Testis (tissue), 3 donors: ENCODE measurements around the gene CCNJL. TPM values are rescaled to one million over a fixed set of nuclear protein-coding genes. Genes with fewer than 3 reads are reported as not detected.

Experiments used
- DNase-seq: peaks from one replicate; pipeline ENCODE4 v3.0.0-alpha.2; 2019
- H3K27ac ChIP-seq, 2 donors: fragments of 200-600 bp; sonication (generic); one replicate each; pipeline ENCODE4 v1.5.1; 2019
- H3K27me3 ChIP-seq: fragments of 200-600 bp; sonication (generic); one replicate; pipeline ENCODE4 v1.5.1; 2019
- H3K36me3 ChIP-seq: fragments of 200-600 bp; sonication (generic); one replicate; pipeline ENCODE4 v1.5.1; 2017; ENCODE audit warnings: low read depth; ENCODE audit errors: missing control alignments
- H3K4me1 ChIP-seq: fragments of 200-600 bp; sonication (generic); one replicate; pipeline ENCODE4 v1.5.1; 2019
- H3K4me3 ChIP-seq, 2 donors: fragments of 200-600 bp; sonication (generic); one replicate each; pipeline ENCODE4 v1.5.1; 2017 to 2019
- H3K9me3 ChIP-seq: fragments of 200-600 bp; sonication (generic); one replicate; pipeline ENCODE4 v1.5.1; 2017
- POLR2A ChIP-seq: fragments of 450-650 bp; IDR thresholded peaks from one replicate; pipeline ENCODE4 v1.6.1; 2017; ENCODE audit warnings: antibody characterized with exemption, mild to moderate bottlenecking, moderate library complexity
- WGBS, 2 donors: methylation state at CpG; one replicate each; pipeline ENCODE4 v1.1.5; 2018; 5-methylcytosine and 5-hydroxymethylcytosine counted together
- intact Hi-C: fragments of 100-400 bp; cut with DNase I; formaldehyde crosslinking; loops from one replicate; pipeline ENCODE4 v1.15.1; 2023; ENCODE audit warnings: low total_unique reads
- polyA plus RNA-seq: library from polyadenylated mRNA; stranded (reverse); fragments of 350-450 nt; fragmentation: Illumina TruSeq; extraction: RNeasy Lipid Tissue Mini Kit (QIAGEN cat#74804); gene quantifications from one replicate; pipeline ENCODE4 v1.2.3, GENCODE V29; 2014; ENCODE audit warnings: low read depth, low replicate concordance; ENCODE audit not compliant: insufficient read depth
- total RNA-seq, 2 donors: library from RNA; depleted of rRNA; stranded (reverse); fragments of >200 nt; gene quantifications; one replicate each; pipeline ENCODE4 v1.2.3, GENCODE V29; 2016
- TF ChIP-seq, protein P1 (sequence below), 3 experiments: fragments of 450-650 bp in 2 of 3; fragments of 200-600 bp in 1 of 3; sonication (generic) in 1 of 3; IDR thresholded peaks; one replicate each; pipeline ENCODE4 v1.5.1; 2016 to 2019; ENCODE audit warnings: antibody characterized with exemption in 3 of 3, mild to moderate bottlenecking in 2 of 3, moderate library complexity in 1 of 3

The CCNJL gene
- total and polyA plus RNA-seq, 3 donors from 2014 or later = 23.6 to 47.0 (median 41.4) TPM

DNA sequence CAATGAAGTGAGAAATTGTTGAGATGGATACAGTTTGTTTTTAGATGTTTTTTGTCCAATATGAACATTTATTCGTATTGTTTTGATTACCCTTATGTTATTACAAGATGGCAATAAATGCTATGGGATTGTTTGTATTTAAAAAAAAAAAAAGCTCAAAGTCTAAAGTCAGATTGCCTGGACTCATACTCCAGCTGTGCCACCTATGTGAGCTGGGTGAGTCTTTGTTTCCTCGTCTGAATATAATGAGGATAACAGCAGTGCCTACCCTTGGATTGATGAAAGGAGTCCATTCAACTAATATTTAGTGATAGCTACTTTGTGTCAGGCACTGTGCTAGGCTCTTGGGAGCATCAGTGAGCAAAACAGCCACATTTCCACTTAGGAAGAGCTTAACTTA lies 14.6 kb upstream of the CCNJL start:
- H3K27ac ChIP-seq = no peak overlapping the region
- 82 to 85% methylated on average over 2 of the region's 2 CpGs for WGBS, 2 donors
- no peaks in the 10 kb centered on the region for H3K36me3 ChIP-seq
- no peak for TF ChIP-seq POLR2A
- TF ChIP-seq, protein P1, sequence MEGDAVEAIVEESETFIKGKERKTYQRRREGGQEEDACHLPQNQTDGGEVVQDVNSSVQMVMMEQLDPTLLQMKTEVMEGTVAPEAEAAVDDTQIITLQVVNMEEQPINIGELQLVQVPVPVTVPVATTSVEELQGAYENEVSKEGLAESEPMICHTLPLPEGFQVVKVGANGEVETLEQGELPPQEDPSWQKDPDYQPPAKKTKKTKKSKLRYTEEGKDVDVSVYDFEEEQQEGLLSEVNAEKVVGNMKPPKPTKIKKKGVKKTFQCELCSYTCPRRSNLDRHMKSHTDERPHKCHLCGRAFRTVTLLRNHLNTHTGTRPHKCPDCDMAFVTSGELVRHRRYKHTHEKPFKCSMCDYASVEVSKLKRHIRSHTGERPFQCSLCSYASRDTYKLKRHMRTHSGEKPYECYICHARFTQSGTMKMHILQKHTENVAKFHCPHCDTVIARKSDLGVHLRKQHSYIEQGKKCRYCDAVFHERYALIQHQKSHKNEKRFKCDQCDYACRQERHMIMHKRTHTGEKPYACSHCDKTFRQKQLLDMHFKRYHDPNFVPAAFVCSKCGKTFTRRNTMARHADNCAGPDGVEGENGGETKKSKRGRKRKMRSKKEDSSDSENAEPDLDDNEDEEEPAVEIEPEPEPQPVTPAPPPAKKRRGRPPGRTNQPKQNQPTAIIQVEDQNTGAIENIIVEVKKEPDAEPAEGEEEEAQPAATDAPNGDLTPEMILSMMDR (IDR thresholded peaks at IDR 0.05) = no peak
- no peaks in the 10 kb centered on the region for H3K9me3 ChIP-seq
- H3K4me3 ChIP-seq = no peak overlapping the region
- intact Hi-C loops = no loop called here
- H3K4me1 ChIP-seq = no peaks in the 10 kb centered on the region
- DNase-seq = no peak
- H3K27me3 ChIP-seq = no peaks in the 10 kb centered on the region

DNA sequence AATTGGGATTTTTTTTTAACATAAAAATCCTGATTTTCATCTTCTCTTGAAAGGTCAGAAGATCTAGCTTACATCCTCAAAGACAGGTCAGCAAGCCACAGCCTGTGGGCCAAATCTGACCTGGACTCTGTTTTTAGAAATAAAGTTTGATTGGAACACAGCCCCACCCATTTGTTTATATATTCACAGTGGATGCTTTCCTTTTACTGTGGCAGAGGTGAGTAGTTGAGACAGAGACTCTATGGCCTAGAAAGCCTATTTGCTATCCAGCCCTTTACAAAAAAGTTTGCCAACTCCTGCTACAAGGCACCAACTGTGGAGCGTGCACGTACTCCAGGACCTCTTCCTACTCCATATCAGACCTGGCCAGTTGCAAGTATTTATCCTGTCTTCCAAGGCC lies 13.4 kb upstream of the CCNJL start:
- Histone ChIP-seq H3K27me3 (no peaks in the 10 kb centered on the region), H3K4me3 (no peak overlapping the region), H3K36me3 (no peaks in the 10 kb centered on the region), H3K4me1 (no peaks in the 10 kb centered on the region), H3K27ac (no peak overlapping the region), H3K9me3 (no peaks in the 10 kb centered on the region)
- TF ChIP-seq POLR2A = no peak
- TF ChIP-seq, protein P1 (IDR thresholded peaks at IDR 0.05) = no peak
- intact Hi-C loops = no loop called here
- no peak for DNase-seq
- 72 to 74% methylated on average over 2 of the region's 2 CpGs for WGBS, 2 donors

DNA sequence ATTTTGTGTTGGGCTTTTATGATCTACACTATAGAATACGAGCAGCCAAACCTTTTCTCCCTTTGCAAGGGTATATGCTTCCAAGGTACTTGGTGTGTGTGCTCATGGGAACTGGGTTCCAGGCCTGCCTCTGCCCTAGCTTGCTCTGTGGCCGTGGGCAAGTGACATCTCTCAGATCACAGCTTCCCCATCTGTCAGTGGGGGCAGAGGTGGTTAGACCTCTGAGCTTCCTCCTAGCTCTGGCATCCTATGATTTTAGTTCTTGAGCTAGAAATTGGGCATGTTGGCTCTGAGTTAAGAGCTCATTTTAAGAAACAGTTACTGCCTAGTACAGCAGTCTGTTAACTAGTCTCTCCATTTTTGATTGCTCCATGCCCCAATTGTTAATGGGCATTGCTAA lies 12.5 kb upstream of the CCNJL start:
- TF ChIP-seq, protein P1 (IDR thresholded peaks at IDR 0.05) = no peak
- no peak for TF ChIP-seq POLR2A
- intact Hi-C loops = no loop called here
- Histone ChIP-seq H3K4me3 (no peak overlapping the region), H3K27me3 (no peaks in the 10 kb centered on the region), H3K9me3 (no peaks in the 10 kb centered on the region), H3K36me3 (no peaks in the 10 kb centered on the region), H3K4me1 (no peaks in the 10 kb centered on the region), H3K27ac (no peak overlapping the region)
- no peak for DNase-seq
- 82 to 85% methylated on average over 2 of the region's 2 CpGs for WGBS, 2 donors

DNA sequence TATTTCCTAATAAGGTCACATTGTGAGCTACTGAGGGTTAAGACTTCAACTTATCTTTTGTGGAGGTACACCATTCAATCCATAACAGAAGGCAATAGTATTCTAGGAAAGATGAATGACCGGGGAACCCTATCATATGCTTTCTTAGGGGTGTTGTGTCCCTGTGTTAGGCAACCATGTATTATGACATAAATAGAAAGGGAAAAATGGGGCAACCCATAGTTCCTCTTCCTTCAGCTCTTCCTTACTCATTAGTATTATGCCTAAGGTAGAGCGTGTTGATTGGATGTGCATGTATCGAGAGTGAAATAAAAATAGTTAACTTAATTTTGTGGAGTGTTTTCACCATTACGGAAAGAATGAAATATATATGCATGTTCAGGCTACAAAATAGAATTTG lies 6.0 kb upstream of the CCNJL start:
- no peak for DNase-seq
- 93 to 97% methylated on average over 4 of the region's 4 CpGs for WGBS, 2 donors
- intact Hi-C loops = no loop called here
- Histone ChIP-seq H3K4me3 (no peak overlapping the region), H3K4me1 (peaks cover 8% of the 10 kb centered on the region), H3K36me3 (no peaks in the 10 kb centered on the region), H3K9me3 (no peaks in the 10 kb centered on the region), H3K27ac (no peak overlapping the region), H3K27me3 (no peaks in the 10 kb centered on the region)
- no peak for TF ChIP-seq POLR2A
- TF ChIP-seq, protein P1 (IDR thresholded peaks at IDR 0.05) = no peak

DNA sequence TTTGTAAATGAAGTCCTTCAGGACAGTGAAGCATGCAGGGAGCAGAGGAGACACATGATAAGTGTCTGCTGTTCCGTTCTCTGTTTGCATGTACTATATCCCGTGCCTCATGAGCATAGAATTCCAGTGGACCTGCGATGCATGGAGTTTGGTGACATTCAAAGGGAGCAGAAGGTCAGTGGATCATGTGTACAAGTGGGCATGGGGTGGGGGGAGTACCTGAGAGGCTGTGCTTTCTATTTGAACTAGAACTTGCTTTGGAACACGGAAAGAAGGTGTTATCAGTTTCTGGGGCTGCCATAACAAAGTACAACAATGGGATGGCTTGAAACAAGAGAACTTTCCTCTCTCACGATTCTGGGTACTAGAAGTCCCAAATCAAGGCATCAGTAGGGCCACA lies 5.1 kb upstream of the CCNJL start:
- intact Hi-C loops = no loop called here
- H3K4me1 ChIP-seq = peaks cover 12% of the 10 kb centered on the region
- H3K27ac ChIP-seq = no peak overlapping the region
- no peaks in the 10 kb centered on the region for H3K9me3 ChIP-seq
- no peaks in the 10 kb centered on the region for H3K27me3 ChIP-seq
- WGBS, 2 donors = 64 to 66% methylated on average over 5 of the region's 5 CpGs
- H3K4me3 ChIP-seq = no peak overlapping the region
- no peaks in the 10 kb centered on the region for H3K36me3 ChIP-seq
- TF ChIP-seq, protein P1 (IDR thresholded peaks at IDR 0.05) = no peak
- TF ChIP-seq POLR2A = no peak
- no peak for DNase-seq
